SK-N-MC (cell line): ENCODE measurements around the gene LHX3.

Experiments
- EZH2 ChIP-seq: fragments of 200-600 bp; sonication (generic); IDR thresholded peaks from one replicate; pipeline ENCODE4 v1.6.1; 2017; ENCODE audit warnings: antibody characterized with exemption
- FOXP2 ChIP-seq: optimal IDR thresholded peaks from 2 replicates; pipeline ENCODE3; 2011; ENCODE audit warnings: mild to moderate bottlenecking, moderate library complexity; ENCODE audit not compliant: insufficient read depth; ENCODE audit errors: extremely low read length, control extremely low read depth

DNA sequence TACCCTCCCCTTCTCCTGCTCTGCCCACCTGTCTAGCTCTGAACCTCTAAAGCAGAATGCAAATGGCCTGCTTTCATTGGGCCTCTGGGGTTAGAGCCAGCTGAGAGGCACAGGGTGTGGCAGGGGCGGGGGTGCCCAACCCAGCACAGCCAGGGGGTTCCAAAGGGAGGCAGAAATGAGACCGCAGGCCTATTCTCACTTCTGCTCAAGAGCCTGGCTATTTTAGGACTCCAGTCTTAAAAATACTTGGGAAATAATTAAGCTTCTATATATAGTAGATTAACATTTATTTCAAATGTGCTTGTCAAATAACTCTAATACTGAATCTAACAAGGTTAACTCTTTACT, 35.0 kb upstream of the LHX3 start:
- TF ChIP-seq EZH2 (no peak), FOXP2 (no peak)
